Stimulated activated CD4-positive, alpha-beta T cell treated with anti-CD3 and anti-CD28 coated beads, TNF-alpha, amount 100 ng/mL, for 4 hours (primary cell): ENCODE measurements around the gene RARG.

Experiments used
- DNase-seq, 3 experiments: peaks; one replicate each; pipeline ENCODE4 v3.0.0-alpha.2; 2020; ENCODE audit warnings: low read depth in 3 of 3

RARG gene

DNA sequence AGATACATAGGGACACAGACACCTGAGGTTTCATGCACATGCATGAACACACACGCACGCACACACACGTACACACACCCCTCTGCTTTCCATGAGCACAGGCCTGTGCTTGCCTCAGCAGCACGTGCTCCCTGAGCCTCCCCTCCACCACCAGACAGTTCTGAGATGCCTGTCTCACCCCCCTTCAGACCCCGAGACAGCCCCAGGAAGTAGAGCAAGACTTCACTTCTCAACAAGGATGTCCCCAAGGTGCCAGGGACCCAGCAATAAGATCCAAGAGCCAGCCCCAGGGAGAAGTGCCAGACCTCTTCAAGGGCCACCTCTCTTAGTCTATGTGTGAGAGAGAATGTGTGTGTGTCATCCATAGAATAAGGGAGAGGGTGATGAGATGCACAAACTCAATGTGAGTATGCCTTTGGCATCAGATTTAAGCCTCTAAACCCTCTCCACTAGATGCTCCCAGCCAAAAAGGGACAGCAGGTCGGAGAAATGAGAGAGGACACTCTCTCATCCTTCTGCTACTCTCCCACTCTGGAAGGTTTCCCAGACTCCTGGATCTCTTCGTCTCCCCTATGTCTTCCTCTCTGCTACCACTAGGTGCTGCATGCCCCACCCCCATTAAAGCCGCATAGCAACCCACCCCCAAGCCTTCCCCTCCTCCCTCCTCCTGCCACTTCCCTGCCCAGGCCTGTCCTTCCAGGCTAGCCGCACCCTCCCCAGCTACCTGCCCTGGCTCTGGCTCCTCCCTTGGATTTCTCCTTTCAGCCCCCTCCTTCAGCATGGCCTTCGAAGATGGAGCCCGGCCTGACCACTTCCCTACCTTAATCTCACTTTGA lies 7.7 kb downstream of the RARG start:
- DNase-seq, result no peak

DNA sequence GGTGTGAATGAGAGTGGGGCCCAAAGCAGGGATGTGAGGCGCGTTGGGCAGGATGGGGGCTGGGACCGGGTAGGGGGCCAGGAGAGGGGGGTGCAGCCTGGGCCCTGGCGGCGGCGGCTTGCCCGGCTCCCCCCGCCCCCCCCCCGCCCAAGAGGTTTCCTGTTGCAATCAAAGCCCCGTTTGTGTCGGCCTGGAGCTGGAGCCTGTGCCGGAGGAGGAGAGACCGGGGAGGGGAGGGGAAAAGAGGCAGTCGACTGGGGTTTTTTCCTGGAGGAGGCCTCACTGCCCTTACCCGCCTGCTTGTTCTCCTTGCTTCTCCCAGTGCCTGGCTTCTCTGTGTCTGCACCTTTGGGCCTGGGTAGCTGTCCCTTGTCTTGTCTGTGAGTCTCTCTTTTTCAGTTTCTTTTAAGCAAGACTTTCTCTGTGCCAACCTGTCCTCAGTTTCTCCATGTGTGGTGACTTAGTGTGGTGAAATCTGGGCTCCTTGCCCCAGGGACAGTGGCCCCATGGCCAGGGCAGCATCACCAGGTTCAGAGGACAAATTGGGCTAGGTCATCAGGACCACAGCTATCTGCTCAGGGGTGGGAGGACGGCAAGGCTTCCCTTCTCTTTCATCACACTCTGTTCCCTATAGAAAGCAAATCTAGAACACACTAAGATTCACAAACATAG lies 8.5 kb downstream of the RARG start:
- DNase-seq, result no peak

DNA sequence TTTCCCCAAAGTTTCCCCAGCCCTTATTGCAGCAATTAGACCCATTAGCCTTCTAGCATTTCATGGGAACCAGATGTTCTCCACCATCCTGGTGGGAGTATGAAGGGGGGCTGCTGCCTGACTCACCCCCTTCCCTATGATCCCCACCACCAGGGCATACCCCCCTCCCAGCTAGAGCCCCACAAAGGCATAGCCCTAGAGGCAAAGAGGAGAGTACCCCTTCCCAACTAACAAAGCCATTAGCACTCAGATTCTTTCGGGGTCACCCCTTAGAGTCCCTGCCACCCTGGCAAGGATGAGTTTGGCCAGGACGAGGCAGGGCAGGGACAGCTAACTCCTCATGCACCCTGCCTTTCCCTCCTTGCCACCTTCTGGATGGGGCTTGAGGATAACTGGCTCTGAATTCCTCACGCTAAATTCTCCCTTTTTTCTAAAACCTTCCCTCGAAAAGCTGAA lies 9.2 kb downstream of the RARG start:
- no peak for DNase-seq

- no peak for DNase-seq
Measured at GRCh38 chr12:53222170-53222721, 9.8 kb downstream of the RARG start.

- DNase-seq, result no peak
Measured at GRCh38 chr12:53221203-53222080, 10.6 kb downstream of the RARG start.

DNA sequence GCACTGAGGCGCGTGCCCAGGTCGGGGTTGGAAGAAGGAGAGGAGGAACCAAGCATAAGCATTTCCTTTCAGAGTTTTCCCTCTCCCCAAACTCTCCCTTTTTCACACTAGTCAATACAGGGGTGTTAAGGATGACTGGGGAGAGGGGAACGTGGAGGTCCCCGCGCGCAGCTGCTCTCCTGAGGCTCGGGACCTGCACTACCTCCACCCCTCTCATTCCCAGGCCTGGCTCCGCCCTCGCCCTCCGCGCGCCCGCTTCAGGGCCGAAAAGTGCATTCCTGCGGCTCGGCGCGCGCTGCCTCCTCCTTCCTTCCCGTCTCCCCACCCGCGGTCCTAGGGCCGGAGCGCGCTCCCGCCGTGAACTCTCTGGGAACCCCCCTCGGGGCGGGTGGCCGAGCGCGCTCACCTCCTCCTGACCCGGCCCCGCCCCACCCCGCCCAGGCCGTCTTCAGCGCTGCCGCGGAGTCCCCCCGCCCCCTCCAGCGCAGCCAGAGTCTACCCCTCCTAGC lies 11.3 kb downstream of the RARG start:
- DNase-seq, result peak; percentile 49 to 73 (median 53)

GRCh38 chr12:53219956-53220693 lies 11.9 kb downstream of the RARG start:
- peak; percentile 49 to 62 (median 50) for DNase-seq

DNA sequence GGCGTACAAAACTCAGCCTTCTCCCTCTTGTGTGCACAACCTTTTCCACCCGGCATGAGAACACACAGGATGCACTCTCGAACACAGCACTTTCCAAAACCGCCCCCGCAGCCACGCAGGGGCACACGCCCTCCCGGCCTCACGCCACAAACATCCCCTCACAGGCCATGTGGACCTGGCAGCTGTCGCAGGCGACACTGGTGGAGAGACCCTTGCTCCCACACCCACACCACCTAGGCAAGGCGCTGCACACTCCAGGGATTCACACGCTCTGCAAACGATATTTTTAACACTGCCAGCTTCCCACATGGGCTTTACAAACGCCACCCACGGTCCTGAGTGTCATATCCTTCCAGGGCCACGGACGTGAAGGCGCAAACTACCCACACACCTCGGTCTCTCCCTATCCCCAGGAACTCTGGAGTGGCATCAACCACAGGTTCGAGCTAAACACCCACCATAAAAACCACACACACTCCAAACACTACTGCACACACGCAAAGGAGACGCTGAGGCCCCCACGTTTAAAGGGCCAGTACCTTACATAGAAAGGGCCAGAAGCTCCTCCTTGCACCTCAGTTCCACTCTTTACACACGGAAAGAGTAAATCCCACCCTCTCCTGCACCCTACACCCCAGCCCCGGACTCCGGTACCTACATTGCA lies 12.6 kb downstream of the RARG start:
- DNase-seq, result peak in 2 of 3 experiments; percentile 47 to 55

DNA sequence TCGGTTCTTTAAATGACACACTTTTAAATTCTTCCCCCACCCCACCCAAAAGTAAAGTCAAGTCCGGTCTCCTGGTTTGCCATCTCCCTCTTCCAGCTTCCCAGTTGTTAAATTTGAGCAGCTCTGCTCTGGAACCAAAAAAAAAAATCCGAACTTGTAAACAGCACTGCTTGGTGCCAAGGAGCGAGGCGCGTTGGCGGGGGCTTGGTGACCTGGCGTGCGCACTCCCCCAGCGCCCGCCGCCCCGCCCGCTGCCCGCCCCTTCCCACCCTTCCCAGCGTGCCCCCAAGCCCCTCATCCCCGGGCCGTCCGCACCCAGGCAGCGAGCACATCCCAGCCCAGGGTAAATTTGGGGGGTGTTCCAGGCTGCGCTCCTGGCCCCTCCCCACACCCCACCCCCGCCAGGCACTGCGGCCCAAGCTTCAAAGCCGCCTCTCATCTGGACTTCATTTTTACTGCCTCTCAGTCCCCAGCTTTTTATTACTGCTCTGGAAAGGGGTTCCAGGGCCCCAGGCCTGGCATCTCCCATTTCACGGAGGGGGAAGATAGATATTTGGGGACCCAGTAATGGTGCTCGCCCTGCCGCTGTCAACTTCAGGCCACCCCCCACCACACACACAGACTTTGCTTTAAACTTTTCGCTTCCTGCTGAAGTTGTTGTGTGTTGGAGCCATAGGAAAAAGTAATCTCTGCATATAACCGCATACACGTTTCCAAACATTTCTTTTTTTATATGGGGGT lies 13.3 kb downstream of the RARG start:
- no peak for DNase-seq

- DNase-seq, result no peak
Measured at GRCh38 chr12:53217931-53218307, 14.1 kb downstream of the RARG start.

DNA sequence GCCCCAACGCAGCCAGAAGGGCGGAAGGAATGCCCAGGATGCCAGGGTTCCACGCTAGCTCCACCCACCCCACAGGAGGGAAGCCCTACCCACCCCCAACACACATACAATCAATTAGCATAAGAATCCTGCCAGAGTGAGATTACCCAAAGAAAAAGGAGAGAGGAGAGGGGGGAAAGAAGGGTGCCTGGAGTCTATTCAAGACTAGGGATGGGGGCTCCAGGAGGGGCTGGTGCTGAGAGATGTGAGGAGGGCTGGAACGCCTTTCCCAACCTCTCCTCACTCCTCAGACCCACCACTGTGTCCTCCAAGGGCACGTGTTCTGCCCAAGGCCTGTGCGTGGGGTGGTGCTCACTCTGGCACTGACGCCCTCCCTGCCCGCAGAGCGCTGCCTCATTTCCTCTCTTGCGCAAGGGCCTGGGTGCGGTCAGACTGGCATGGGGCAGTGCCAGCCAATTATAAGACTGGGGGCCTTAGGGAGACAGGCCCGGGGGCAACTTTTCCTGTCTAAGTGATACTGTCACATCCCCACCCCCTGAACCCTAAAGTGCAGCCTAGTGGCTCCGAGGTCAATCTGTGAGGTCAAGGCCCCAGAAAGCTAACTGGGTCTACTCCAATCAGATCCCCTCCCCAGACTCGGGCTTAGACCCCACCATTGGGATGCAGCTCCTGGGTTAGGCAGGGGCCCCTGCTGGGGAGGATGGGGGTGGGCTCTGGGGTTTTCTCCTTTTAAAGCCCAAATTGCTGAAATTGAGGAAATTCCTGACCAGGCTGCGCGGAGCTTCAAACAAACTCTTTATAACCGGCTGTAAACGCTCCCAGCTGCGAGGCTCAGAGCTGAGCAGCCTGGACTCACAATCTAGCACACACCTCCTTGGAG lies 14.7 kb downstream of the RARG start:
- no peak for DNase-seq

GRCh38 chr12:53215497-53215896 lies 16.5 kb downstream of the RARG start:
- no peak for DNase-seq

- DNase-seq, result no peak
Measured at GRCh38 chr12:53214687-53215455, 17.1 kb downstream of the RARG start.

DNA sequence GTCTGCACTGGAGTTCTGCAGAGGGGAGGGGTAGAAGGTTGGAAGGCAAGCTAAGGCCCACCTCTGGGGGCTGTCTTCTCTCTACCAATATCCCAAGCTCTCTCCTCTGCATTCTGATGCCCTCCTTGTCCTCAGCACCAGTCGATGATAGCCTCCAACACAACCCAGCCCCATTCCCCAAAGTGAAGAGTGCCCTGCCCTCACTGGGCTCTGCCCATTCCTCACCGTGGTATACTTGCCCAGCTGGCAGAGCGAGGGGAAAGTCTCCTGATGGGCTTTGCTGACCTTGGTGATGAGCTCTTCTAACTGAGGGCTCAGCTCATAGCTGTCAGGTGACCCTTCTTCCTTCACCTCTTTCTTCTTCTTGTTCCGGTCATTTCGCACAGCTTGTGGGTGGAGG lies 17.8 kb downstream of the RARG start:
- DNase-seq, result no peak

- DNase-seq, result peak; percentile 66 to 80 (median 74)
Measured at GRCh38 chr12:53213348-53213747, 18.7 kb downstream of the RARG start.

DNA sequence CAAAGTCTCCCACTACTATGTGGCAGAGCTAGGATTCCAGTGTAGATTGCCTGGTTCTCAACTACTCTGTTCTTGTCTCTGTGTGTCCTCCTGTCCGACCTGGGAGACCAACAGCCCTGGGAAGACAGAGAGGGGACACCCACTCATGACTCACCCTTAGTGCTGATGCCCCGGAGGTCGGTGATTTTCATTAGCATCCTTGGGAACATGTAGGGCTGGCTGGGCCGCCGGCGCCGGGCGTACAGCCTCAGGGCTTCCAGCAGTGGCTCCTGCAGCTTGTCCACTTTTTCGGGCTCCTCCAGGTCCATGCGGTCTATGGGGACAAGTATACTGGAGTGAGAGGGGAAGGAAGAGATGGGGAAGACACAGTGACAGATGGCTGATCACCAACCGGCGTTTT lies 19.1 kb downstream of the RARG start:
- no peak for DNase-seq

GRCh38 chr12:53211476-53212381 lies 20.3 kb downstream of the RARG start:
- DNase-seq, result no peak
